ENCODE data around the gene KCNN2.

GRCh38 chr5:114412510-114413171 is 50.8 kb downstream of the KCNN2 start:
- TF ChIP-seq CTCF (IDR thresholded peaks at IDR 0.05) (no peak), EP300 (IDR thresholded peaks at IDR 0.05) (no peak), POLR2A (IDR thresholded peaks at IDR 0.05) (no peak)

Measured in tibial nerve (tissue), 4 donors.